GM18511 (cell line): ENCODE data around the gene FAM171A1.
"Not testable (repeated sequence)": the region's sequence is repeated elsewhere in the genome, so short reads cannot be mapped to it uniquely, and the experiment has no call there.

Experiments
- ATAC-seq: cut with Tn5 transposase; IDR thresholded peaks from one replicate; pipeline ENCODE4 v1.9.1; 2021; ENCODE audit warnings: mild to moderate bottlenecking, moderate library complexity; ENCODE audit not compliant: unreplicated experiment

The FAM171A1 gene

DNA sequence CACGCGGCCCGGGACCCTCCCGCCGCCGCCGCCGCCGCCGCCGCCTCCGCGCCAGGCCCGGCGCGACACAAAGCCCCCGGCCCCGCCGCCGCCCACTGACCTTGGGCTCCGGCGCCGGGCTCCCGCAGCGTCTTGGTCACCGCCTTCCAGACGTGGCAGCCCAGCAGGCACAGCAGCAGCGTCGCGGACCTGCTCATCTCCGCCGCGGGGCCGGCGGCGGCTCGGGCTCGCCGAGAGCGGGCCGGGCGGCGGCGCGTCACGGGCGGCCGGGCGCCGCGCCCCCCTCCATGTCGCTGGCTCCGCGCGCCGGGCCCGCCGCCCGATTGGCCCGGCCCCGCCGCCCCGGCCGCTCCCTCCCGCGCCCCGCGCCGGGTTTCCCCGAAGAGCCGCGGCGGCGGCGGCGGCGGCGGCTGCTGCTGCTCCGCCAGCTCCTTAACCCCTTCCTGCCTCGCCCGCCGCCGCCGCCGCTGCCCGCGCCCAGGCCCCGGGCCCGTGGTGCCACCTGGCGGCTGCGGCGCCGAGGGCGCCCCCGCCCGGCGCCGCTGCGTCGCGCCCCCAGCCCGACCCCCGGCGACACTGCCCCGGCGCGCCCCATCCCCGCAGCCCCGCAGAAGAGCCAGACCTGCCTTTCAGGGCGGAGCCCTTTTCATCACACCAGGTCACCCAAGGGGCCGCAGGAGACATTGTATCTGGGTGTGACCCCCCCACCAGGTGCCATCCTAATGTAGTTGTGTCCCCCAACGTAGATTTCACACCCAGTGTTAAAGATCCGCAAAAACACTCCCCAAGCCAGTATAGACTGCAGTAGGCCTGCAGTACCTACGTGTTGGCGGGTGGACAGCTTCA is at the start of gene FAM171A1:
Gene FAM171A1, minus strand, starts transcription at position 434 of the 846 bp plus-strand sequence. Its CDS starts 237 bp downstream, at position 197.
- ATAC-seq = peak; percentile 62

DNA sequence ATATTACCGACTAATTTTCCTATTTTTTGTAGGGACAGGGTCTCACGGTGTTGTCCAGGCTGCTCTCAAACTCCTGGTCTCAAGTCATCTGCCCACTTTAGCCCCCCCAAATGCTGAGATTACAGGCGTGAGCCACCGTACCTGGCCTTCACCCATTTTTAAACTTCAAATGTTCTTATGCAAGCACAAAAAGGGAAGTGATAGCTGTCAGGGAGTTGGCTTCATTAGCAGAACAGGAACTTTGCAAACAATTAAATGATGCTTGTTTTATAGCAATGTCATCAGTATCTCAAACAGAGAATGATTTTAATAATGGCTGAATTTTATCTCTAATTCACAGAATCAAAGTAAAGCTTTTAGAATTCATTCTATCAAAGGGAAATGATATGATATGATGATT is 49.8 kb upstream of the FAM171A1 start:
- no peak for ATAC-seq

DNA sequence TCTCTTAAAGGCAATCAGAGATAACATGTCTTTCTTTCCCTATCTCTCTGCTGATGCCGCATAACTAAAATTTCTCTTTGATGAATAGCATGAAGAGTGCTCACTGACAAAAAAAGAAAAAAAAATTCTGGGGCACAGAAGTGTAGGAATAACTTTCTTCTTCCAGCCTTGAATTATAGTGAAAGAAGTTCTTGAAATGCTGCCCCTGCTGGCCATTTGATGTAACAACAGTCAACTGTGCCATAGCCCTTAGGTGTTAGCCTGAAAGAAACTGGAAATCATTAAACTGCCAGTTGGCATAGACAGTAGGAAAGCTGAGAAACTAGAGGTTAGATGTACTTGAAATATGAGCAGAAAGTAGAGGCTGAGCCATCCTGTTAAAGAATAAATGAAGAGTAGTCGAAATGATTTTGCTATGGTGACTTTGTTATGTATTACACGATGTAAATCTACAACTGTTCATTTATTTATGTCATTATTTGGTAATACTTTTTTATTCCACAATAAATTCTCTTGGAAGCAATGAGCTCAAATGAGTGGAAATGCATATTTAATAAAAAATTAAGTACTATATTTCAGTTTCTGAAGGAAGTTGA is 48.3 kb upstream of the FAM171A1 start:
- no peak for ATAC-seq

DNA sequence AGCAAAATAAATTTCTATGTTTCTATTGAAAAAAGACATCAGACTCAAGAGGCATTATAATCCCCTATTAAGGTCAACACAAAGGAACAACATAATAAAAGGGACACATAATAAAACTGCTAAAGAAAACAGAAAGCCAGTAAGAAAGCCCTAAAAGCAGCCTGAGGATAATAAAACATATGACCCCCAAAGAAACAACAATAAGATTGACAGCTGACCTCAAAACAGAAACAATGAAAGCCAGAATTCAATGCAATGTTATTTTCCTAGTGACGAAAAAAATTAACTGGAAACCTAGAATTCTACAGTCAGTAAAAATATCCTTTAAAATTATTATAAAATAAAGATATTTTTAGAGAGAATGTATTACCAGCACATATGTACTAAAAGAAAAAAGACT is 44.9 kb upstream of the FAM171A1 start:
- ATAC-seq = no peak

DNA sequence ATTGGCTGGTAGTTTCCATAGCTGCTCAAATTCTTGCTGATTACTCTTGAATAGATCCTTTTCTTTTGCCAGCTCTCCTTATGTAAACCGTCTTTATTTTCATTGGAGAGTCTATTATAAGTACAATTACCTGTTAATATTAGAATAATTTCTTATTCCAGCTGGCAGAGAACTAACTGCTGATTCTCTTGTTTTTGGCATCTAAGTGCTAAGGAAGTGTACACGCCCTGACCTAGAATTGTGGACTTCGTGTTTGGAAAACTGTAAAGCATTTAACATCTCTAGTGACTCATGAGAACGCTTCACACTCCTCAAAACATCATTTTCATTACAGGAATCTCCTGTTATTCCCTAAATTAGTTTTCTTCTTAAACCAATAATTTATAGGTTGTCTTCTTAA is 39.9 kb upstream of the FAM171A1 start:
- no peak for ATAC-seq

DNA sequence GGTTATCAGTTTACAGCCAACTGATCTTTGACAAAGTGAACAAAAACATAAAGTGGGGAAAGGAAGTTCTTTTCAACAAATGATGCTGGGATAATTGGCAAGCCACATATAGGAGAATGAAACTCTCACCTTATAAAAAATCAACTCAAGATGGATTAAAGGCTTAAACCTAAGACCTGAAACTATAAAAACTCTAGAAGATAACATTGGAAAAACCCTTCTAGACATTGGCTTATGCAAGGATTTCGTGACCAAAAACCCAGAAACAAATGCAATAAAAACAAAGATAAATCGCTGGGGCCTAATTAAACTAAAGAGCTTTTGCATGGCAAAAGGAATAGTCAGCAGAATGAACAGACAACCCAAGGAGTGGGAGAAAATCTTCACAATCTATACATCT is 38.3 kb upstream of the FAM171A1 start:
- ATAC-seq = not testable (repeated sequence)

DNA sequence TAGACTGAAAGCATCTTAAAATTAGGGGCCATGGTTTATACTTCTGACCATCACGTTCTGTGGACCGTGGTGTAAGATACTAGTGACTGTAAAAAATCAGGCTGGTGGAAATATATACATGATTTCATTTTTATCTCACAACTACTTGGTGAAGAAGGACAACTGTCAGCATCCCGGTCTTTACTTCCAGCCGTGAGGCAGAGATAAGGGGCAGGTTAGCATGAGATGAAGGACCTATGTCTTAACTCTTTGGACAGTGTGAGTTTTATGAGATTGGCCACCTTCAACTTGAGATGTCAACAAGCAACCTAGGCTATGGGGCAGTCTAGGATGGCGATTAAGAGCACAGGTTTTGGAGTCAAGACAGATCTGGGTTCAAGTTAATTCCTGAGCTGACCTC is 37.5 kb upstream of the FAM171A1 start:
- ATAC-seq = no peak

DNA sequence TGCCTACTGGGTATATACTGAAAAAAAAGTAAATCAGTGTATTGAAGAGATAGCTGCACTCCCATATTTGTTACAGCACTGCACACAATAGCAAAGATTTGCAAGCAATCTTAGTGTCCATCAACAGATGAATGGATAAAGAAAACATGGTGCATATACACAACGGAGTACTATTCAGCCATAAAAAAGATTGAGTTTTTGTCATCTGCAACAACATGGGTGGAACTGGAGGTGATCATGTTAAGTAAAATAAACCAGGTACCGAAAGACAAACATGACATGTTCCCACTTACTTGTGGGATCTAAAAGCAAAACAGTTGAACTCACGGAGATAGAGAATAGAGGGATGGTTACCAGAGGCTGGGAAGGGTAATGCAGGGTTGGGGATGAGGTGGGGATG is 34.2 kb upstream of the FAM171A1 start:
- ATAC-seq = no peak

DNA sequence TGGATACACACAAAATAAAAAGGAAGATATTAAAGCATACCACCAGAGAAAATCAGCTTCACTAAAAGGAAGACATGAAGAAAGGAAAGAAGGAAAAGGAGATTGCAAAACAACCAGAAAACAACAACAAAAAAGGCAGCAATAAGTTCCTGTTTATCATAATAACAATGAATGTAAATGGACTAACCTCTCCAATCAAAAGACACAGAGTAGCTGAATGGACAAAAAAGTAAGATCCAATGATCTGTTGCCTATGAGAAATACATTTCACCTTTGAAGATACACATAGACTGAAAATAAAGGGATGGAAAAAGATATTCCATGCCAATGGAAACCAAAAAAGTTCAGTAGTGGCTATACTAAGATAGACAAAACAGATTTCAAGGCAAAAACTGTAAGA is 30.3 kb upstream of the FAM171A1 start:
- no peak for ATAC-seq

DNA sequence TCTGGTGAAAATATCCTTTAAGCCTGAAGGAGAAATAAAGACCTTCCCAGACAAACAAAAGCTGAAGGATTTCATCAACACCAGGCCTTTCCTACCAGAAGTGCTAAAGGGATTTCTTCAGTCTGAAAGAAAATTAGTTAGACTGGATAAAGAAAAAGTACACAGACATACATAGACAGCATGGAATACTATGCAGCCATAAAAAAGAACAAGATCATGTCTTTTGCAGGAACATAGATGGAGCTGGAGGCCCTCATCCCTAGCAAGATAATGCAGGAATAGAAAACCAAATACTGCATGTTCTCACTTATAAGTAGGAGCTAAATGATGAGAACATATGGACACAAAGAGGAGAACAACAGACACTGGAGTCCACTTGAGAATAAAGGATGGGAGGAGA is 29.4 kb upstream of the FAM171A1 start:
- ATAC-seq = not testable (repeated sequence)

DNA sequence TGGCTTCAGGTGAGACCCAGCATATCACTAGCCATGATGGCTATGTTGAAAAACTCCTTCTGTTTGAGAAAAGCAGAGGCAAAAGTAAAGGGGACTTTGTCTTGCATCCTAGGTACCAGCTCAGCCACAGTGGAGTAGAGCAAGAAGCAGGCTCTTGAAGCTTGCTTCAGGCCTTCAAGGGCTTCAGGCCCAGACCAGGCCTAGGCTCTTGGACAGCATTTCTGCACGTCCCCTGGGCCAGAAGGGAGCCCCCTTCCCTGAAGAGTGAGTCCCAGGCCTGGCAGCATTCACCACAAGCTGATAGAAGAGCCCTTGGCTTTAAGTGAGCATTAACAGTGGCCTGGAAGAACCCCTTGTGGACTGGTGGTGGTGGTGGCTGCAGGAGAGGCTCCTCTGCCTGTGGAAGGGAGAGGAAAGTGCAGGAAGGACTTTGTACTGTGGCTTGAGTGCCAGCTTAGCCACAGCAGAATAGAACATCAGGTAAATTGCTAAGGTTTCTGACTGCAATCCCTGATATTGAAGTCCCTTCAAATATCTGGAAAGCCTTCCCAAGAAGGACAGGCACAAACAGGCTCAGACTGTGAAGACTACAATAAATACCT is 28.1 kb upstream of the FAM171A1 start:
- ATAC-seq = no peak

DNA sequence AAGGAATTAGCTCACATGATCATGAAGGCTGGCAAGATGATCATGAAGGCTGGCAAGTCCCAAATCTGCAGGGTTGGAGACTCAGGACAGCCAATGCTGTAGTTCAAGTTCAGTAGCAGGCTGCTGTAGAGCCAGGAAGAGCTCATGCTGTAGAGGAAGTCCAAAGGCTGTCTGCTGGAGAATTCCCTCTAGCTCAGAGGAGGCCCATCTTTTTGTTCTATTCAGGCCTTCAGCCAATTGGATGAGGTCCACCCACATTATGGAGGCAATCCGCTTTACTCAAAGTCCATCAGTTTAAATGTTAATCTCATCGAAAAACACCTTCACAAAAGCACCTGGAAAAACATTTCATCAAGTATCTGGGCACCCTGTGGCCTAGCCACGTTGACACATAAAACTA is 24.8 kb upstream of the FAM171A1 start:
- no peak for ATAC-seq

DNA sequence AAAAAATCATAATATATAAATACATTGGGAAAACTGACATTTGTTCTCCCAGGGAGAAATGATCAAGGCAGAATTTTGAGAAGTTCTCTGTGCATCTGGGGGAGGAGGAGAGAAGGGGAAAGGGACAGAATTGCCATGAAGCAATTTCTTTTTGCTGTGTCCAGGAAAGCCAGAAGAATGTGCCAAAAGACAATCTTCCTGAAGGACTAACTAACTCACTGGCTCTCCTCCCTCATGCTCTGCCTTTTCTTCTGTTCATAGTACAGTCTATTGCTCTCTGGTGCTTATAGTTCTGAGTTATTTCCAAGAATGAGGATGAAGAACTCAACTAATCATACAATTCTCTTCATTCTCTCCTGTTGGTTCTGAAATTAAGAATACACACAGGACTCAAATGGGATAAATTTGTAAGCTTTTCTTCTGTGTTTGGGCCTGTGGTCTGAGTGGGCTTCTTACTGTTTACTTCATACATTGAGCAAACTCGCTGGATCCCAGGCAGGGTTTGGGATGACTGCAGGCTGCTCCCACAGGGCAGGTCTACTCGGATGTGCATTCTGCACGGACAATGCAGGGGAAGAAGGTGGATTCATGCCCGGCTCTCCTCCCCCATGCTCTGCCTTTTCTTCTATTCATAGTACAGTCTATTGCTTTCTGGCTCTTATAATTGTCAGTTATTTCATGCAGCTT is 22.2 kb upstream of the FAM171A1 start:
- no peak for ATAC-seq

DNA sequence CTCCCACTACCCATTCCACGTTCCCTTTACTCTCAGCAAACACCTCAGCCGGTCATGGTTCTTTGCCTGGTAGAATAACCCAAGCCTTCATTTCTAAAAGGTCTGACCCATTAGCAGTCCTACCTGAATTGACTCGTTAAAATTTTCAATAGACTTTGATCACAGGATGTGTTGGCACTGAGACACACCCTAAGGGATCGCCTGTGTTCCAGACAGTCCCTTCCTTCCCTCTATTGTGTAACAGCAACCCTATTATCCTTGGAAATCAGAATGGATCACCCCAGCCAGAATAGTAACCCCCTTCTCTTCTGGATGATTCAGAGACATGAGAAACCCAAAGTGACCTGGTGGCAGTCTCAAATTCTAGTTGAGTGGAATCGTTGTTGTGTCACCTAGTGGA is 20.4 kb upstream of the FAM171A1 start:
- ATAC-seq = no peak

DNA sequence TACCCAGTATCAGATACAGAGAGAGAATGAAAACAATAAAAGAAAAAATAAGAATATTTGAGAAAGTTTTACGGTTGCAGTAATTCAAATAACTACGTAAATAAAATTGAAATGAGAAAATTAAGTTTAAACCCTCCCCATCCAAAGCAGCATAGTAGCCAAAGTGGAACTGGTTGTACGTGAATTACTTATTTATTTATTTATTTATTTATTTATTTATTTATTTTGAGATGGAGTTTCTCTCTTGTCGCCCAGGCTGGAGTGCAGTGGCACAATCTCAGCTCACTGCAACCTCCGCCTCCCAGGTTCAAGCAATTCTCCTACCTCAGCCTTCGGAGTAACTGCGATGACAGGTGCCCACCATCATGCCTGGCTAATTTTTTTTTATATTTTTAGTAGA is 17.1 kb upstream of the FAM171A1 start:
- ATAC-seq = not testable (repeated sequence)

DNA sequence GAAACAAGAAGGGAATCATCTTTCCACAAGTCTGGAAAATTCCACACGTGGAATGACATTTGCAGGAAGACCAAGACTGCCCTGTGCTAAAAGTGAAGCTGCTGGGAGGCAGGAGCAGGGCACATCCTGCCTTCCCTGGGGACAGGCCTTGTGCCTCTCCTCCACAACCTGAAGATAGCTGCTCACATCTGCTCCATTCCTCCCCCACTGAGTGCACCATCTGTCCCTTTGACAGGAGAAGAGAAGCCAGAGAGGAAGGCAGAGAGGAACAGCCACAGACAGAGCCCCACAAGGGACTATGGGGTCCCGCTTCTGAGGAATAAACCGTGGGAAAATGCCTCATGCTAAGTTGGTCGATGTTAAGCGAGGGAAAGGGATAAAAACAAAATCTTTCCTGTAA is 15.9 kb upstream of the FAM171A1 start:
- no peak for ATAC-seq

DNA sequence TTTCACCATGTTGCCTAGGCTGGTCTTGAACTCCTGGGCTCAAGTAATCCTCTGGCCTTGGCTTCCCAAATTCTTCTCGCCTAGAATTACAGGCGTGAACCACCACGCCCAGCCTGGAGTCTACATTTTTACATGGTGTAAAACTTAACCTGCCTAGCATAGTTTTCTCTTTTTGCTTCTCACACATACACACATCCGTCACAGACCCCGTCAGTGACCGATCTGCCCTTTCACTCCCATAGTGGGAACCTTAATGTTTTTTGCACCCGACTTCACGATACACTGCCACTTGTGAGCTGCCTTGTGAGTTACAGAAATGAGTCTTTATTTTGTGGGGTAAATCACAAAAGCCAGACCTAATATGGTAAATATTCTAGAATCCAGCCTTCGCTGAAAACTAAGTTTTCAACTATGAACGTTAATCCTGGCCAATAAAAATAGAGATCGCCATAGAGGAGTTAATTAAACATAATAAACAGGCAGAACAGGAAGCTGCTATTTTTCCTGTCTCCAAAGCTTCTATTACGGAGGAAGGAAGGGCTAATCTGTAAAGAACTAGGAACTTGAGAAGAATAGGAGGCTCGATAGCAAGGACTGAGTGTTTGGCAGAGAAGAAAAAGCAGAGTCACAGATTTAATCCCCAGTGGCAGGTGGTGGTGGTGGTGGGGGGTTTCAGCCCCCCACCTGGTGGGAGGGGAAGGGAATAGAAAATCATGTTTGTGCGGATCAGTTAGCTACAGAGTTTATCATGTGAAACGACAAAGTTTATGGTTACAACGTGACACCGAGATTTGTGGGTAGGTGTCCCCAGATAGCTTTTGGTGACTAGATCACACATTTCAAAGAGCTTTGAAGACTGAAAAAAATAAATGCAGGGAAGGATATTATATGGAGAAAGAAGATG is 14.7 kb upstream of the FAM171A1 start:
- ATAC-seq = no peak

DNA sequence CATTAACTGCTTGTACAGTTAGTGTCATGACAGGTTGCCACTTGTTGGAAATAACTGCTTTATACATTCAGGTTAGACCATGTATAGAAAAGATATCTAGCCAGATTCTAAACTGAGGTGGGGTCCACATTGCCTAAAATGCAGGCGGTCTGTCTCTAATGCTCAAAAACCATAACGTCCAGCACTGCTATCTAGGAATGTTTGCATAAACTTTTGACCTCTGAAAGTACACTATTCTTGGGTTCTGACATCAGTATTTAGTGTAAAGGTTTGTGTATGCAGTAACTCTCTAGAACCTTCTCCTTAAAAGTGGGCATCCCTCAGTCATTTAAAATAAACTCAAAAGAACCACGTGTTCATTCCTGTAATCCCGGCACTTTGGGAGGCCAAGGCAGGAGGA is 10.3 kb upstream of the FAM171A1 start:
- no peak for ATAC-seq

DNA sequence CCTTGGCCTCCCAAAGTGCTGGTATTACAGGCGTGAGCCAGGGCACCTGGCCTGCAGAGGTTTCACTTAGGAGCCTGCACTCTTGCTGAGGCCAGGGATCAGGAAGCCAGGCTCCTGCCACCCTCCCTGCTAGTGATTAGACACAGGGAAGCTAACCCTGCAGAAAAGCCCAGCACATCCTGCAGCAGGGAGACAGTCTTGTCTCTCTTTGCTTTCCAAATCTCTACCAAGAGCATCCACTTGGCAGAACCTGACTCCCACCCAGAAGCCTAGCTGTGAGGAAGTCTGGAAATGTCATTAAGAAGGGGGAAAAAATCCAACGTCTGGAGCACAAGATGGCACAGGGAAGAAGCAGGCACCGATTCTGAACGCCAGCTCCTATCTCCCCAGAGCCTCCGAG is 8.0 kb upstream of the FAM171A1 start:
- no peak for ATAC-seq

DNA sequence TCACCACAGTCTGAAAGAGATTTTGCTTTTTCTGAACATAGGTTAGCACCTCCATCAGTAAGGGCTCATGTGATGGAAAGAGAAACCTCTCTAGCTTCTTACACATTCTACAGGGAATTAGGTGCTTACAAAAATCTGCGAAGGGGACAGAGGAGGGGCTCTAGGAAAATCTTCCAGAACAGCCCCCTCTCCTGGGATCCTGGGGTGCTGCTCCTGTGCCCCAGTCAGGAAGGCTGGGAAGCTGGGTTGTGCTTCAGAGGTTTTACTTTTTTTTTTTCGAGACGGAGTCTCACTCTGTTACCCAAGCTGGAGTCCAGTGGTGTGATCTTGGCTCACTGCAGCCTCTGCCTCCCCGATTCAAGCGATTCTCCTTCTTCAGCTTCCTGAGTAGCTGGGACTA is 7.5 kb upstream of the FAM171A1 start:
- ATAC-seq = no peak

DNA sequence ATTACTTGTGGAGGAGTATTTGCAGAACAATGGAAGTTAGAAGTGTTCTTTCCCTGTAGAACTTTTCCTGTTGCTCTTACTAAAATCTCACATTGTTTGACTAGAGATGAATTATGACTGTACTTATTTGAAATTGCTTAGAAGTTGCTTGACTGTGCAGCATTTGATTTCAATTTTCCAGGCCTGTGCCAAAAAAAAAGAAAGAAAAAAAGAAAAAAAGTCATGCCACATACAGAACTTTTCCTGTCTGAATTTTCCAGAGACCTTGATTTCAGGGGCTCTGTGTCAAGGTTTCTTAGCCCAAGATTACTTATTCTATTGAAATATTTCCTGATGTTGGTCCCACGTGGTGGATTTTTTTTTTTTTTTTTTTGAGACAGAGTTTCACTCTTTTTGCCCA is 3.5 kb upstream of the FAM171A1 start:
- no peak for ATAC-seq
